ENCODE results near the gene TRRAP.

GRCh38 chr7:98968621-98969020, 90.3 kb downstream of the TRRAP start:
- TF ChIP-seq POLR2A (IDR thresholded peaks at IDR 0.05) (no peak), CTCF (IDR thresholded peaks at IDR 0.05) (no peak)
